Panc1 (cell line): ENCODE results near the gene SIK2. TPM values are rescaled to one million over a fixed set of nuclear protein-coding genes. Genes with fewer than 3 reads are reported as not detected.
"Not testable (repeated sequence)": the region's sequence is repeated elsewhere in the genome, so short reads cannot be mapped to it uniquely, and the experiment has no call there.

Experiments
- ATAC-seq: fragments of 200-7000 bp; cut with Tn5 transposase; 2 replicates; pipeline ENCODE4 v1.9.1; 2020; ENCODE audit warnings: mild to moderate bottlenecking, moderate library complexity
- BruUV-seq: library from RNA; stranded (reverse); fragments of 400-500 nt; replicated peaks from 2 replicates; lab custom pipeline; 2021; lab: Mats Ljungman, UMichigan
- CTCF ChIA-PET: fragments of 300-600 bp; sonication (Branson Sonifier 250); formaldehyde crosslinking; loops from one replicate; lab custom pipeline; 2022; ENCODE audit warnings: antibody characterized with exemption; lab: Charles Lee
- POLR2A ChIA-PET: fragments of 300-600 bp; sonication (Branson Sonifier 250); formaldehyde crosslinking; loops from one replicate; lab custom pipeline; 2022; ENCODE audit warnings: antibody characterized with exemption; lab: Charles Lee
- DNase-seq: peaks from one replicate; pipeline ENCODE4 v3.0.0-alpha.2; 2010; ENCODE audit warnings: low read depth, low spot score
- H3K27ac ChIP-seq: 2 replicates; pipeline ENCODE4 v1.5.1; 2011; ENCODE audit warnings: mild to moderate bottlenecking, low read length, inconsistent platforms
- H3K27me3 ChIP-seq: fragments of 200-500 bp; sonication (Bioruptor generic); 2 replicates; pipeline ENCODE4 v1.6.0; 2014; ENCODE audit warnings: low read length, inconsistent platforms; ENCODE audit not compliant: control insufficient read depth, insufficient read depth
- H3K36me3 ChIP-seq: fragments of 200-500 bp; sonication (Bioruptor generic); 2 replicates; pipeline ENCODE4 v1.5.1; 2014; ENCODE audit warnings: inconsistent platforms, mild to moderate bottlenecking, low read length, moderate library complexity; ENCODE audit not compliant: control insufficient read depth, insufficient read depth
- H3K4me1 ChIP-seq: 2 replicates; pipeline ENCODE4 v1.5.1; 2011; ENCODE audit warnings: inconsistent platforms, mild to moderate bottlenecking, low read length, moderate library complexity; ENCODE audit not compliant: control insufficient read depth, insufficient read depth
- H3K4me3 ChIP-seq, 2 experiments: 2 replicates each; pipeline ENCODE4 v1.5.1; 2011 to 2012; ENCODE audit warnings: low read depth in 2 of 2, low read length in 2 of 2, mild to moderate bottlenecking in 2 of 2, inconsistent platforms in 1 of 2, moderate library complexity in 1 of 2
- H3K9me3 ChIP-seq: fragments of 200-500 bp; sonication (Bioruptor generic); 2 replicates; pipeline ENCODE4 v1.5.1; 2014; ENCODE audit warnings: low read depth, mild to moderate bottlenecking, inconsistent platforms, low read length, moderate library complexity; ENCODE audit not compliant: control insufficient read depth, insufficient read depth
- CTCF ChIP-seq: fragments of 450-650 bp; IDR thresholded peaks from 2 replicates; pipeline ENCODE4 v1.5.1; 2017; ENCODE audit warnings: mild to moderate bottlenecking
- POLR2AphosphoS5 ChIP-seq: IDR thresholded peaks from 2 replicates; pipeline ENCODE4 v1.6.1; 2012; ENCODE audit warnings: mild to moderate bottlenecking, low read depth, low read length, moderate library complexity
- SIN3A ChIP-seq: IDR thresholded peaks from 2 replicates; pipeline ENCODE4 v1.6.1; 2012; ENCODE audit warnings: low read depth, mild to moderate bottlenecking, low read length, moderate library complexity, borderline replicate concordance; ENCODE audit not compliant: insufficient read depth
- TCF7L2 ChIP-seq: IDR thresholded peaks from 2 replicates; pipeline ENCODE4 v1.6.1; 2011; ENCODE audit warnings: mild to moderate bottlenecking, low read depth, low read length, inconsistent platforms
- in situ Hi-C: cut with HindIII; loops from 2 replicates; pipeline ENCODE4 v1.10.0; 2016; ENCODE audit warnings: low sequenced_read_pairs, low pct_unique_long_range_greater_than_20kb
- intact Hi-C: fragments of 100-400 bp; cut with micrococcal nuclease; formaldehyde crosslinking; loops from one replicate; pipeline ENCODE4 v1.10.0; 2022; ENCODE audit not compliant: unreplicated experiment
- total RNA-seq: library from RNA; stranded (reverse); gene quantifications from one replicate; pipeline ENCODE4 v1.2.1, GENCODE V29; 2021; ENCODE audit not compliant: unreplicated experiment
- TF ChIP-seq, protein P1 (sequence below), 2 experiments: IDR thresholded peaks; 2 replicates each; pipeline ENCODE4 v1.6.1; 2011 to 2012; ENCODE audit warnings: low read depth in 2 of 2, control low read depth in 1 of 2, low read length in 1 of 2, mild to moderate bottlenecking in 1 of 2, moderate library complexity in 1 of 2; ENCODE audit not compliant: insufficient read depth in 1 of 2

The SIK2 gene
- total RNA-seq, 1 experiment from 2014 or later, result 17.0 TPM

DNA sequence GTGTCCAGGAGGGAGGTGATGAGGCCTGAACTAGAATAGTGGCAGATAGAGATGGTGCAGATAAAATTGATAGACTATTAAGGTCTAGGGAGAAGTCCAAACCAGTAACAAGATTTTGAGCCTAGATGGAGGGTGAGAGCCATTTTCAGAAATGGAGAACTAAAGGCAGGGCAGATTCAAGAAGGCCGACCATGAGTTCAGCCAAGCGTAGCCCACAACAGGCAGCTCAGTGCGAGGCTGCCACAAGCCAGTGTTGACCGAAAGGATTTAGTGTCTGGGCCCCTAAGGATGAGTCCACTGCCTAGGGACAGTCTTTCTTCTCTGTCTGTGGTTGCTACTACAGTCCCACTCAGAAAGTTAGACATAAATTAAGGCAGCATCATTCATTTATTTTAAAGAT lies 112.3 kb downstream of the SIK2 start:
- BruUV-seq, result no TSS peak
- POLR2A ChIA-PET, result no interaction called here
- intact Hi-C loops, result no loop called here
- H3K4me1 ChIP-seq, result peaks cover 11% of the 10 kb centered on the region
- no peak overlapping the region for H3K27ac ChIP-seq
- in situ Hi-C loops, result no loop called here
- H3K36me3 ChIP-seq, result no peaks in the 10 kb centered on the region; the same call in 1 of the 2 replicates
- CTCF ChIA-PET, result no interaction called here
- H3K9me3 ChIP-seq, result no peaks in the 10 kb centered on the region
- H3K4me3 ChIP-seq, result no peak overlapping the region
- TF ChIP-seq, protein P1, sequence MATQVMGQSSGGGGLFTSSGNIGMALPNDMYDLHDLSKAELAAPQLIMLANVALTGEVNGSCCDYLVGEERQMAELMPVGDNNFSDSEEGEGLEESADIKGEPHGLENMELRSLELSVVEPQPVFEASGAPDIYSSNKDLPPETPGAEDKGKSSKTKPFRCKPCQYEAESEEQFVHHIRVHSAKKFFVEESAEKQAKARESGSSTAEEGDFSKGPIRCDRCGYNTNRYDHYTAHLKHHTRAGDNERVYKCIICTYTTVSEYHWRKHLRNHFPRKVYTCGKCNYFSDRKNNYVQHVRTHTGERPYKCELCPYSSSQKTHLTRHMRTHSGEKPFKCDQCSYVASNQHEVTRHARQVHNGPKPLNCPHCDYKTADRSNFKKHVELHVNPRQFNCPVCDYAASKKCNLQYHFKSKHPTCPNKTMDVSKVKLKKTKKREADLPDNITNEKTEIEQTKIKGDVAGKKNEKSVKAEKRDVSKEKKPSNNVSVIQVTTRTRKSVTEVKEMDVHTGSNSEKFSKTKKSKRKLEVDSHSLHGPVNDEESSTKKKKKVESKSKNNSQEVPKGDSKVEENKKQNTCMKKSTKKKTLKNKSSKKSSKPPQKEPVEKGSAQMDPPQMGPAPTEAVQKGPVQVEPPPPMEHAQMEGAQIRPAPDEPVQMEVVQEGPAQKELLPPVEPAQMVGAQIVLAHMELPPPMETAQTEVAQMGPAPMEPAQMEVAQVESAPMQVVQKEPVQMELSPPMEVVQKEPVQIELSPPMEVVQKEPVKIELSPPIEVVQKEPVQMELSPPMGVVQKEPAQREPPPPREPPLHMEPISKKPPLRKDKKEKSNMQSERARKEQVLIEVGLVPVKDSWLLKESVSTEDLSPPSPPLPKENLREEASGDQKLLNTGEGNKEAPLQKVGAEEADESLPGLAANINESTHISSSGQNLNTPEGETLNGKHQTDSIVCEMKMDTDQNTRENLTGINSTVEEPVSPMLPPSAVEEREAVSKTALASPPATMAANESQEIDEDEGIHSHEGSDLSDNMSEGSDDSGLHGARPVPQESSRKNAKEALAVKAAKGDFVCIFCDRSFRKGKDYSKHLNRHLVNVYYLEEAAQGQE (IDR thresholded peaks at IDR 0.05; ENCODE audit: insufficient read depth in 1 of 2, low read depth in 2 of 2, low read length in 1 of 2), result no peak
- TF ChIP-seq SIN3A, result no peak
- TF ChIP-seq POLR2AphosphoS5, result no peak
- TF ChIP-seq CTCF, result no peak
- no peak for TF ChIP-seq TCF7L2
- no peak for ATAC-seq
- DNase-seq, result no peak
- H3K27me3 ChIP-seq, result no peaks in the 10 kb centered on the region

GRCh38 chr11:111715142-111715816 lies 113.0 kb downstream of the SIK2 start:
- Histone ChIP-seq H3K4me1 (peaks cover 11% of the 10 kb centered on the region), H3K36me3 (peaks cover 3% of the 10 kb centered on the region), H3K9me3 (no peaks in the 10 kb centered on the region), H3K4me3 (no peak overlapping the region), H3K27ac (no peak overlapping the region), H3K27me3 (no peaks in the 10 kb centered on the region)
- BruUV-seq, result no TSS peak
- intact Hi-C loops (no loop called here), in situ Hi-C loops (no loop called here)
- CTCF ChIA-PET, result no interaction called here
- TF ChIP-seq, protein P1 (IDR thresholded peaks at IDR 0.05; ENCODE audit: insufficient read depth in 1 of 2, low read depth in 2 of 2, low read length in 1 of 2), result no peak
- TF ChIP-seq POLR2AphosphoS5 (no peak), SIN3A (no peak), CTCF (no peak)
- ATAC-seq, result no peak
- DNase-seq, result no peak
- POLR2A ChIA-PET, result interaction anchor here (0.8 kb wide), 1 partner anchor 11 kb away, joined by 4 read pairs; no protein-coding TSS in a partner anchor

GRCh38 chr11:111717660-111718059 lies 115.4 kb downstream of the SIK2 start:
- Histone ChIP-seq H3K36me3 (peaks cover 15% of the 10 kb centered on the region), H3K4me1 (peaks cover 11% of the 10 kb centered on the region)
- BruUV-seq, H3K27me3 ChIP-seq, ATAC-seq, DNase-seq, CTCF ChIA-PET, H3K9me3 ChIP-seq, in situ Hi-C loops, H3K27ac ChIP-seq, POLR2A ChIA-PET, H3K4me3 ChIP-seq, intact Hi-C loops: not testable (repeated sequence)
